ENCODE measurements around the gene TSEN2. TPM values are rescaled to one million over a fixed set of nuclear protein-coding genes. Genes with fewer than 3 reads are reported as not detected.

Gene TSEN2
- total and polyA plus RNA-seq, 10 of the 15 experiments (the other 5 are each of a cell fraction or from before 2014, with no cell fraction given): 17.7 to 32.3 (median 24.3) TPM

- Histone ChIP-seq H3K79me2 (ENCODE audit: control insufficient read depth, insufficient read depth, low read length) (no peaks in the 10 kb centered on the region), H3K4me1 (ENCODE audit: control insufficient read depth, insufficient read depth, low read length) (no peaks in the 10 kb centered on the region), H3K27me3 (replicated peaks in 1 of 2; ENCODE audit: control insufficient read depth in 2 of 2, insufficient read depth in 2 of 2, low read length in 1 of 2) (no peaks in the 10 kb centered on the region), H3K27ac (ENCODE audit: control insufficient read depth, insufficient read depth) (no peak overlapping the region), H3K4me2 (ENCODE audit: control insufficient read depth, insufficient read depth) (no peak overlapping the region), H4K20me1 (ENCODE audit: control insufficient read depth, insufficient read depth) (no peaks in the 10 kb centered on the region), H2AFZ (ENCODE audit: control insufficient read depth, low read depth, low read length) (no peak overlapping the region), H3K36me3 (ENCODE audit: control insufficient read depth in 2 of 2, insufficient read depth in 2 of 2, low read length in 1 of 2) (peaks cover 30 to 39% of the 10 kb centered on the region in 2 experiments), H3K9ac (ENCODE audit: control insufficient read depth, insufficient read depth, low read length) (no peak overlapping the region), H3K4me3 (no peak overlapping the region), H3K9me3 (replicated peaks; ENCODE audit: control insufficient read depth, insufficient read depth, low read length) (no peaks in the 10 kb centered on the region; the same call in 2 of the 3 replicates)
- ChIA-PET SMC1A (ENCODE audit: uncharacterized antibody, unreplicated experiment) (interaction anchor here (1.0 kb wide), 1 partner anchor 9 kb away, joined by 3 read pairs; no protein-coding TSS in a partner anchor), RAD21 (ENCODE audit: unreplicated experiment) (no interaction called here), CTCF (interaction anchor here (1.0 kb wide), 1 partner anchor 9 kb away, joined by 4 read pairs; no protein-coding TSS in a partner anchor), POLR2A (no interaction called here)
- intact Hi-C loops (cut with micrococcal nuclease; ENCODE audit: unreplicated experiment): no loop called here
- BruUV-seq (replicated peaks): no TSS peak
- ATAC-seq (no peak), DNase-seq (ENCODE audit: low read depth, low spot score) (no peak), FAIRE-seq (no peak)
- in situ Hi-C loops (cut with MboI): no loop called here
- 89% methylated on average over 6 of the region's 6 CpGs for WGBS (ENCODE audit: insufficient coverage, insufficient replicate concordance, low lambda C conversion rate, missing lambda C conversion rate)
- TF ChIP-seq, protein P1, sequence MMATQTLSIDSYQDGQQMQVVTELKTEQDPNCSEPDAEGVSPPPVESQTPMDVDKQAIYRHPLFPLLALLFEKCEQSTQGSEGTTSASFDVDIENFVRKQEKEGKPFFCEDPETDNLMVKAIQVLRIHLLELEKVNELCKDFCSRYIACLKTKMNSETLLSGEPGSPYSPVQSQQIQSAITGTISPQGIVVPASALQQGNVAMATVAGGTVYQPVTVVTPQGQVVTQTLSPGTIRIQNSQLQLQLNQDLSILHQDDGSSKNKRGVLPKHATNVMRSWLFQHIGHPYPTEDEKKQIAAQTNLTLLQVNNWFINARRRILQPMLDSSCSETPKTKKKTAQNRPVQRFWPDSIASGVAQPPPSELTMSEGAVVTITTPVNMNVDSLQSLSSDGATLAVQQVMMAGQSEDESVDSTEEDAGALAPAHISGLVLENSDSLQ (IDR thresholded peaks at IDR 0.05): no peak
- TF ChIP-seq ZNF274 (IDR thresholded peaks at IDR 0.05; ENCODE audit: insufficient read depth, insufficient read length) (no peak), RUNX3 (IDR thresholded peaks at IDR 0.05; ENCODE audit: low read length) (no peak), BMI1 (IDR thresholded peaks at IDR 0.05; ENCODE audit: borderline replicate concordance) (no peak), GATAD2B (conservative IDR thresholded peaks at IDR 0.05; ENCODE audit: low read depth) (no peak), CHD4 (IDR thresholded peaks at IDR 0.05) (no peak), PAX8 (IDR thresholded peaks at IDR 0.05) (no peak), SUPT20H (IDR thresholded peaks at IDR 0.05; ENCODE audit: borderline replicate concordance, control insufficient read depth, low read depth, low read length) (no peak), MLLT1 (IDR thresholded peaks at IDR 0.05) (no peak), ETV6 (conservative IDR thresholded peaks at IDR 0.05 in 1 of 2, IDR thresholded peaks at IDR 0.05 in 1 of 2; ENCODE audit: borderline replicate concordance in 1 of 2, low read depth in 1 of 2) (no peak), RB1 (IDR thresholded peaks at IDR 0.05; ENCODE audit: borderline replicate concordance) (no peak), NR2F1 (conservative IDR thresholded peaks at IDR 0.05) (no peak), PAX5 (IDR thresholded peaks at IDR 0.05; ENCODE audit: borderline replicate concordance, low read depth, low read length) (no peak)
- TF ChIP-seq, protein P2, sequence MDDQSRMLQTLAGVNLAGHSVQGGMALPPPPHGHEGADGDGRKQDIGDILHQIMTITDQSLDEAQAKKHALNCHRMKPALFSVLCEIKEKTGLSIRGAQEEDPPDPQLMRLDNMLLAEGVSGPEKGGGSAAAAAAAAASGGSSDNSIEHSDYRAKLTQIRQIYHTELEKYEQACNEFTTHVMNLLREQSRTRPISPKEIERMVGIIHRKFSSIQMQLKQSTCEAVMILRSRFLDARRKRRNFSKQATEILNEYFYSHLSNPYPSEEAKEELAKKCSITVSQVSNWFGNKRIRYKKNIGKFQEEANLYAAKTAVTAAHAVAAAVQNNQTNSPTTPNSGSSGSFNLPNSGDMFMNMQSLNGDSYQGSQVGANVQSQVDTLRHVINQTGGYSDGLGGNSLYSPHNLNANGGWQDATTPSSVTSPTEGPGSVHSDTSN (IDR thresholded peaks at IDR 0.05; ENCODE audit: insufficient replicate concordance, low read depth, low read length): no peak
- TF ChIP-seq, protein P3, sequence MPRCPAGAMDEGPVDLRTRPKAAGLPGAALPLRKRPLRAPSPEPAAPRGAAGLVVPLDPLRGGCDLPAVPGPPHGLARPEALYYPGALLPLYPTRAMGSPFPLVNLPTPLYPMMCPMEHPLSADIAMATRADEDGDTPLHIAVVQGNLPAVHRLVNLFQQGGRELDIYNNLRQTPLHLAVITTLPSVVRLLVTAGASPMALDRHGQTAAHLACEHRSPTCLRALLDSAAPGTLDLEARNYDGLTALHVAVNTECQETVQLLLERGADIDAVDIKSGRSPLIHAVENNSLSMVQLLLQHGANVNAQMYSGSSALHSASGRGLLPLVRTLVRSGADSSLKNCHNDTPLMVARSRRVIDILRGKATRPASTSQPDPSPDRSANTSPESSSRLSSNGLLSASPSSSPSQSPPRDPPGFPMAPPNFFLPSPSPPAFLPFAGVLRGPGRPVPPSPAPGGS (IDR thresholded peaks at IDR 0.05; ENCODE audit: borderline replicate concordance, insufficient read depth, low read depth, low read length, poor library complexity, severe bottlenecking): no peak
- TF ChIP-seq, protein P4, sequence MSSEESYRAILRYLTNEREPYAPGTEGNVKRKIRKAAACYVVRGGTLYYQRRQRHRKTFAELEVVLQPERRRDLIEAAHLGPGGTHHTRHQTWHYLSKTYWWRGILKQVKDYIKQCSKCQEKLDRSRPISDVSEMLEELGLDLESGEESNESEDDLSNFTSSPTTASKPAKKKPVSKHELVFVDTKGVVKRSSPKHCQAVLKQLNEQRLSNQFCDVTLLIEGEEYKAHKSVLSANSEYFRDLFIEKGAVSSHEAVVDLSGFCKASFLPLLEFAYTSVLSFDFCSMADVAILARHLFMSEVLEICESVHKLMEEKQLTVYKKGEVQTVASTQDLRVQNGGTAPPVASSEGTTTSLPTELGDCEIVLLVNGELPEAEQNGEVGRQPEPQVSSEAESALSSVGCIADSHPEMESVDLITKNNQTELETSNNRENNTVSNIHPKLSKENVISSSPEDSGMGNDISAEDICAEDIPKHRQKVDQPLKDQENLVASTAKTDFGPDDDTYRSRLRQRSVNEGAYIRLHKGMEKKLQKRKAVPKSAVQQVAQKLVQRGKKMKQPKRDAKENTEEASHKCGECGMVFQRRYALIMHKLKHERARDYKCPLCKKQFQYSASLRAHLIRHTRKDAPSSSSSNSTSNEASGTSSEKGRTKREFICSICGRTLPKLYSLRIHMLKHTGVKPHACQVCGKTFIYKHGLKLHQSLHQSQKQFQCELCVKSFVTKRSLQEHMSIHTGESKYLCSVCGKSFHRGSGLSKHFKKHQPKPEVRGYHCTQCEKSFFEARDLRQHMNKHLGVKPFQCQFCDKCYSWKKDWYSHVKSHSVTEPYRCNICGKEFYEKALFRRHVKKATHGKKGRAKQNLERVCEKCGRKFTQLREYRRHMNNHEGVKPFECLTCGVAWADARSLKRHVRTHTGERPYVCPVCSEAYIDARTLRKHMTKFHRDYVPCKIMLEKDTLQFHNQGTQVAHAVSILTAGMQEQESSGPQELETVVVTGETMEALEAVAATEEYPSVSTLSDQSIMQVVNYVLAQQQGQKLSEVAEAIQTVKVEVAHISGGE (CRISPR knock-in tag; IDR thresholded peaks at IDR 0.05): no peak
Observed at GRCh38 chr3:12574131-12574530, 89.9 kb downstream of the TSEN2 start.
